Erythroblast (primary cell): ENCODE results near the gene FDCSP.

Experiments
- DNase-seq, 2 experiments: peaks; one replicate each; lab custom pipeline; 2025; lab: John Stamatoyannopoulos, UW
- GATA1 ChIP-seq: IDR thresholded peaks from 2 replicates; pipeline ENCODE4 v1.6.1; 2011; ENCODE audit warnings: low read depth, mild to moderate bottlenecking, control low read depth, low read length, moderate library complexity
- POLR2A ChIP-seq: IDR thresholded peaks from 2 replicates; pipeline ENCODE4 v1.6.1; 2011; ENCODE audit warnings: mild to moderate bottlenecking, low read length

The FDCSP gene

DNA sequence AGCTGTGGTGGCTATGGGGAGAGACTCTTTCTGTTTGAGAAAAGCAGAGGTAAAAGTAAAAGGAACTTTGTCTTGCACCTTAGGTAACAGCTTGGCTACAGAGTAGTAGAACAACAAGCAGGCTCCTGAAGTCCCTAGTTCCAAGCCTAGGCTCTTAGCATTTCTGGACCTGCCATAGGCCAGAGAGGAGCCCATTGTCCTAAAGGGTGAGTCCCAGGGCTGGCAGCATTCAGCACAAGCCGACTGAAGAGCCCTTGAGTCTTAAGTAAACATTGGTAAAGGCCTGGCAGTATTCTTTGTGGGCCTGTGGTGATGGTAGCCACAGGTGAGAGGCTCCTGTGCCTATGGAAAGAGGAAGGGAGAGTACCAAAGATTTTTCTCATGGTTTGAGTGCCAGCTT, 54.6 kb downstream of the FDCSP start:
- DNase-seq: no peak
- TF ChIP-seq POLR2A (no peak), GATA1 (no peak)
